ENCODE results near the gene KIRREL1. TPM values are rescaled to one million over a fixed set of nuclear protein-coding genes. Genes with fewer than 3 reads are reported as not detected.

The KIRREL1 gene
- total and polyA plus RNA-seq, 2 of the 8 experiments (the other 6 are each of a cell fraction or from before 2014, with no cell fraction given) = 14.2 to 39.0 TPM

DNA sequence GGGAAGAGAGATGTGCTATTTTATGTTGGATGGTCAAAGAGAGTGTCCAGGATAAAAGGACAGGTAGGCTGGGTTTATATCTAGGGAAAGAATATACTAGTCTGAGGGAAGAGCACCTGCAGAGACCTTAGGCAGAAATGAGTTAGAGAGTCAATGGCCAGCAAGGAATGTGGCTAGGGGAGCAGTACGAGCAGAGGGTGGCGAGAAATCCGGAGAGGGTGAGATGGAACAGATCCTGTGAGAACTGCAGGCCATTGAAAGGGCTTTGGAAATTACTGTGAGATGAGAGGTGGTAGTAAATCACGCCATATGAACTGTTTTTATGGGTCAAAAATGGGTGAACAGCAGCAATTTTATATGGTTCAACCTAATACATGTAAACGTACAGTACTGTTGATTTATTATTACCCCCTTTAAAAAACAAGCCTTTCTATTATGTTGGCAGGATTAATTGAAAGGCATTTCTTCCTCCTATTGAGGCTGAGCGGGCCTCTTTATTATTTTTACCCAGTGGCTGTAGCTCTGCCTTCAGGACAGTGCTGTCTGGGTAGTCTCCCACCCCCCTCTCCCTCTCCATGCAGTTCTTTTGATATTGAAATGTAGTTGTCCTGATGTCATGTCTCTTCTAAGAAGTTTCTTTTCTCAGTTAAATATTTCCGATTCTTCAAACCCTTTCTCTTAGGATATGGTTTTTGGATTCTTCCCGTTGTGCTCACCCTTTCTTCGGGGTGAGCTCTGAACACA, 112.1 kb downstream of the KIRREL1 start:
- Histone ChIP-seq H3K23ac (ENCODE audit: insufficient read length) (no peak overlapping the region), H3K56ac (replicated peaks; ENCODE audit: insufficient read length, low read depth, low read length) (no peak overlapping the region), H3K9me3 (ENCODE audit: insufficient read depth in 2 of 2, low read depth in 1 of 2, low read length in 1 of 2) (no peaks in the 10 kb centered on the region), H3K27ac (ENCODE audit: low read depth, low read length) (no peak overlapping the region), H2BK20ac (ENCODE audit: low read length) (peak overlapping the region; percentile 88), H4K91ac (replicated peaks; ENCODE audit: insufficient read length, low read length) (peak overlapping the region; percentile 94), H3K9ac (replicated peaks in 1 of 4; ENCODE audit: extremely low read depth in 1 of 4, low read depth in 3 of 4, low read length in 3 of 4) (no peak overlapping the region), H3K4me1 (replicated peaks in 1 of 4; ENCODE audit: control insufficient read depth in 3 of 4, insufficient read depth in 4 of 4, low read length in 3 of 4) (peaks cover 15 to 39% (median 33%) of the 10 kb centered on the region in 4 experiments), H3K4ac (replicated peaks; ENCODE audit: insufficient read length, low read depth, low read length) (peak overlapping the region; percentile 71), H3K18ac (ENCODE audit: extremely low read depth, low read length) (peak overlapping the region; percentile 53; the same call in 1 of the 2 replicates), H4K8ac (ENCODE audit: extremely low read depth, insufficient read depth, low read length) (no peak overlapping the region), H2AK5ac (ENCODE audit: low read depth, low read length) (no peak overlapping the region), H2BK12ac (ENCODE audit: low read depth, low read length) (peak overlapping the region; percentile 78; the same call in 1 of the 2 replicates), H3K79me1 (ENCODE audit: low read depth, low read length) (no peaks in the 10 kb centered on the region), H3K23me2 (ENCODE audit: low read depth, low read length) (no peaks in the 10 kb centered on the region; the same call in 1 of the 2 replicates), H3K27me3 (replicated peaks in 1 of 4; ENCODE audit: control insufficient read depth in 3 of 4, extremely low read depth in 1 of 4, insufficient read depth in 3 of 4, low read length in 3 of 4) (no peaks in the 10 kb centered on the region), H3K36me3 (ENCODE audit: control insufficient read depth in 2 of 4, insufficient read depth in 4 of 4, low read length in 3 of 4) (no peaks in the 10 kb centered on the region), H3K4me3 (ENCODE audit: extremely low read depth in 1 of 4, insufficient read depth in 2 of 4, low read depth in 3 of 4, low read length in 4 of 4) (peak overlapping the region in 1 of 4 experiments; percentile 24; a peak in 1 of 8 replicates), H4K5ac (ENCODE audit: insufficient read length, low read depth, low read length) (peak overlapping the region; percentile 81), H3K79me2 (ENCODE audit: control insufficient read depth in 1 of 2, insufficient read depth in 2 of 2, low read length in 2 of 2) (no peaks in the 10 kb centered on the region), H3K14ac (ENCODE audit: insufficient read length) (no peak overlapping the region), H2AFZ (ENCODE audit: low read length) (no peak overlapping the region), H3K4me2 (ENCODE audit: insufficient read depth in 1 of 2, low read depth in 2 of 2, low read length in 2 of 2) (peak overlapping the region; percentile 32 to 89), H2BK5ac (ENCODE audit: low read depth, low read length) (peak overlapping the region; percentile 74; the same call in 1 of the 2 replicates), H2BK120ac (replicated peaks; ENCODE audit: low read depth, low read length) (peak overlapping the region; percentile 94), H2BK15ac (ENCODE audit: low read length) (peak overlapping the region; percentile 88; the same call in 1 of the 2 replicates), H4K20me1 (replicated peaks in 1 of 2; ENCODE audit: control insufficient read depth in 1 of 2, insufficient read depth in 2 of 2, low read length in 2 of 2) (no peaks in the 10 kb centered on the region)
- no peak for TF ChIP-seq ZNF274 (IDR thresholded peaks at IDR 0.05; ENCODE audit: borderline replicate concordance, extremely low read depth, low read length)
- TF ChIP-seq TEAD4 (IDR thresholded peaks at IDR 0.05; ENCODE audit: low read depth, low read length) = peak; percentile 53
- TF ChIP-seq BACH1 (IDR thresholded peaks at IDR 0.05; ENCODE audit: low read length) = no peak
- no peak for TF ChIP-seq HDAC6 (IDR thresholded peaks at IDR 0.05; ENCODE audit: low read depth, low read length)
- no peak for TF ChIP-seq GABPA (IDR thresholded peaks at IDR 0.05; ENCODE audit: borderline replicate concordance, insufficient read depth, low read length)
- no peak for TF ChIP-seq TBP (IDR thresholded peaks at IDR 0.05; ENCODE audit: low read depth, low read length)
- TF ChIP-seq, protein P1, sequence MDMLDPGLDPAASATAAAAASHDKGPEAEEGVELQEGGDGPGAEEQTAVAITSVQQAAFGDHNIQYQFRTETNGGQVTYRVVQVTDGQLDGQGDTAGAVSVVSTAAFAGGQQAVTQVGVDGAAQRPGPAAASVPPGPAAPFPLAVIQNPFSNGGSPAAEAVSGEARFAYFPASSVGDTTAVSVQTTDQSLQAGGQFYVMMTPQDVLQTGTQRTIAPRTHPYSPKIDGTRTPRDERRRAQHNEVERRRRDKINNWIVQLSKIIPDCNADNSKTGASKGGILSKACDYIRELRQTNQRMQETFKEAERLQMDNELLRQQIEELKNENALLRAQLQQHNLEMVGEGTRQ (IDR thresholded peaks at IDR 0.05; ENCODE audit: low read length) = no peak
- ChIA-PET CTCF (ENCODE audit: partially characterized antibody) (interaction anchor here (1.5 to 38.2 kb wide), 6 partner anchors 2 to 157 kb away, joined by 3 to 2918 read pairs (median 520); partner anchors contain the start of gene KIRREL1), POLR2A (ENCODE audit: partially characterized antibody) (interaction anchor here (2.2 kb wide), 1 partner anchor 113 kb away, joined by 8 read pairs; the partner anchor contains the start of gene KIRREL1)
- DNase-seq (ENCODE audit: low read depth in 1 of 2, low spot score in 2 of 2) (no peak), FAIRE-seq (peak; percentile 32)
- WGBS, 2 experiments (ENCODE audit: extremely low coverage in 1 of 2, insufficient coverage in 1 of 2, insufficient read length in 1 of 2, insufficient replicate concordance in 2 of 2, low coverage in 1 of 2, low lambda C conversion rate in 2 of 2, missing lambda C conversion rate in 1 of 2) = 39% methylated on average over 9 of the region's 9 CpGs; no CpG with 5 or more reads in 1 of the 2 experiments
